HG03342 (cell line): Measurements from ENCODE around the gene KCNK5.

Experiments used
- ATAC-seq: cut with Tn5 transposase; IDR thresholded peaks from one replicate; pipeline ENCODE4 v1.9.1; 2021; ENCODE audit warnings: mild to moderate bottlenecking, moderate library complexity; ENCODE audit not compliant: unreplicated experiment

The KCNK5 gene

DNA sequence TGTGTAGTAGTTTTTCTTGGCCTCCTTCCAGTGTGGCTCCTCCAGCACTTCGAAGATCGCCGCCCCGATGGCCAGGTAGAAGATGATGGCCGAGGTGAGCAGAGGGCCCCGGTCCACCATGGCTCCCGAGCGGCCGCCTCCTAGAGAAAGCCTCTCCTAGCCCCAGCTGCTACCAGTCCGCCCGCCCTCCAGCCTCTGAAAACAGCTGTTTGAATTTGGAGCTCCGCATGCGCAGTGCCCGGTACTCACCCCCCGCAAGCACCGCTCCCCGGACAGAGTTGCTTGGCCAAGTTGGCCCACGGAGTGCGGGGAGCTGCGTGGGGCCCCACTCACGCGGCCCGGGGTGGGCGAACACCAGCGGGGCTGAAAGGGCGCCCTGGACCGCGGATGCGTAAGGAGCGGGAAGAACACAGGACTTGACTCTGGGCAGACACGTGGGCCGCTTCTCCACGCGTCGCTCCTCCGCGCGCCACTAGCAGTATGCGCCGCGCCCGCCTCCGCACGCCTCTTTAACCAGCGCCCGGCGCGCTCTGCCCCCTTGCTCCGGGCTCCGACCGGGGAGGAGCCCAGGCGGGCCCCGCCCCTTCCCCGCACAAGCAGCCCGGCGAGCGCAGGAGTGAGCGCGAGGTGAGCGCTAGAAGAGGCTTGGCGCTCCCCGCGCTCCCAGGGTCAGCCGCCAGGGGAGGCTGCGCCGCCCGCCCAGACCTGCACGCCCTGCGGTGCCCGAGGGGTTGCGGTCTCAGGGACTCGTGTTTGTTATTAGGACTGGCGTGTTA lies at the start of gene KCNK5:
KCNK5 (minus strand) TSS at position 484 of the 776 bp plus-strand sequence; CDS start at position 120, 364 bp downstream.
- ATAC-seq: peak; percentile 85

DNA sequence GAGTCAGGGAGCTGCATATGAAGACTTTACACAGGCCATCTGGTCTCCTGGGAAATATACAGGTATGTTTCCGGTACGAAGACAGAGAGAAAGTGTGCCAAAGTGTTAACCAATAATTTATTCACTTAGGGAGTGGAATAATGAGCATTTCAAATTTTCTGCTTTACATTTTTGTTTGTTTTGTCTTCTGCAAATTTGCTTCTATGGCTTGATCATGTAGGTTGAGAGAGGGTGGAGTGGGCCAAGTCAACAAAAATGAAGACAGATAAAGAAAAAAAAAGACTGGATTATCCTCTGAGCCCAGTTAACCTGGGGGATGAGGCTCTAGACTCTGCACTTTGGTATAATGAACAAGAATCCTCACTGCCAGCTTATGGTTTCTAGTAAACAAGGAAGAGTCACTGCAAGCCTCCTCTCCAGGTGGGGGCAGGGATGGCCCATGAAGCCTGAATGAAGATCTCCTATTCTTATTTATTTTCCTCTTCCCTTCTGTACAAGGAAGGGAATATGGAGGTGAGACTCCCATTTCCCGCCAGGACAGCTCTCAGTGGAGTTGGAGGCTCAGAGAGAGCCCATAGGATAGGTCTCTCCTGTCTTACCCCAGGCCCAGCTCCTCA lies 47.2 kb upstream of the KCNK5 start:
- ATAC-seq: no peak

- no peak for ATAC-seq
Observed at GRCh38 chr6:39274903-39275302, 45.6 kb upstream of the KCNK5 start.

DNA sequence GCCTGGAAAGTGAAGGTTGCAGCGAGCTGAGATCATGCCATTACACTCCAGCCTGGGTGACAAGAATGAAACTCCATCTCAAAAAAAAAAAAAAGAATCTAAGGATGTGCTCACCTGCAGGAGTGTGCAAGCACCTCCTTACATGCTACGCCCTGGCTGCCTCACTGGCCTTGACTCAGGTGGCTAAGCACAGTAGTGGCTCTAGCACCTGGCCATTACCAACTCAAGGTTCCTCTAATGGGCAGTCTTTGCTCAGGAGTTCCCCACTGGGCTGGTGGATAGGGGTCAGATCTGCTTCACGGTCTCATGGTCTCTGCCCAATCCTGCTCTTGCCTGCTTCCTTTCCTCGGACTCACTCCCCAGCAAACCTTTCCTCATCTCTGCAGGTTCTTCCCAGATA lies 45.2 kb upstream of the KCNK5 start:
- ATAC-seq: no peak

DNA sequence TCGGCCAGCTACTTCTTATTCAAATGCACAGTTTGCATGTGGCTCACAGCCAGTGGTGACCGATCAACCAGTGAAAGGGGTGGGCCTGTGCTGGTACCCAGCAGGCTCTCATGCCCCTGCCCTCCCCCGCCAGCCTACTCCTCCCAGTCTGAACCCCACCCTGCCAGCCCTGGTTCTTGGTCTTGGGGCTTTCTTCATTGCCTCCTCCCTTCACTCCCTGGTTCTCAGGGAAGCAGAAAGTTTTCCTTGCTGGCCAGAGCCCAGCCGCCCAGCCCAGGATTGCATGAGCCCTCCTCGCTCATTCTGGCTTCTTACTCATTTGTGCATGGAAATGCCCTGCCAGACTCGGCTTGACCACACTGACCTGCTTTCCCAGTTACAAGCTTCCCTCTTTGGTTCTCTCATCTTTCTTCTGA lies 44.1 kb upstream of the KCNK5 start:
- ATAC-seq: no peak

DNA sequence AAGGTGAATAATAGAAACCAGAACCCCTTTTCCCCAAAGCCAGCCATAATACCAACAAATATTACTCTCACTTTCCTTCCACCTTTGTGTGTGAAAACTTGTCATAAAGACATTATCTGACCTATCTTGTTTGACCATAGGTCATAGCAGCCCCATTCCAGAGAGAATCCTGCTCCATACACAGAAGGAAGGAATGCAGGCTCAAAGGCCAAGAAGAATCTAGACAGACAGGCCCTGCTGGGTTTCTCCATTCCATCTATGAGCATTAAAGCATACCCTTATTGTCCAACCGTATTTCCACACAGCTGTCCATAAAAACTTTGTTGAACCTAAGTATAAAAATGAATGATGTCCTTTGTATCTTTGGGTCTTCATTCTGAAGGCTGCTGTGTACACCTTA lies 40.7 kb upstream of the KCNK5 start:
- no peak for ATAC-seq

GRCh38 chr6:39268721-39269120 lies 39.4 kb upstream of the KCNK5 start:
- ATAC-seq: no peak

DNA sequence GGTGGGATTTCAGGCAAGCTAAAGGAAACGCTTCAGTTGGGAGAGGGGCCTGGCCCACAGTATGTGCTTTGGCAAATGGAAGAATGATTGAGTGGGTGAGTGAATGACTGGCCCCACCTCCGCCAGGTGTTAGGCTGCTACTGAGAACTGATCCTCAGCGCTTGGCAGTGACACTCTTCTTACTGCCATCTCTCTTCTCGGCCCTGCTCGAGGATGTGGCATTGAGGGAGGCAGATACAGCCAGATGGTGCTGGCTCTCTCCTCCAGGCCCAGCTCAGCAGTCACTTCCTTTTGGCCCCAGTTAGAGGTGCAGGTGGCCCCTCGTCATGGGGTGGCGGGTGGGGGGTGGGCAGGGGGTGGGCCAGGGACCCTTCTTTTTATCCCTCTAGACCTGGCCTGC lies 38.9 kb upstream of the KCNK5 start:
- ATAC-seq: no peak

GRCh38 chr6:39266782-39267355 lies 37.6 kb upstream of the KCNK5 start:
- ATAC-seq: no peak

DNA sequence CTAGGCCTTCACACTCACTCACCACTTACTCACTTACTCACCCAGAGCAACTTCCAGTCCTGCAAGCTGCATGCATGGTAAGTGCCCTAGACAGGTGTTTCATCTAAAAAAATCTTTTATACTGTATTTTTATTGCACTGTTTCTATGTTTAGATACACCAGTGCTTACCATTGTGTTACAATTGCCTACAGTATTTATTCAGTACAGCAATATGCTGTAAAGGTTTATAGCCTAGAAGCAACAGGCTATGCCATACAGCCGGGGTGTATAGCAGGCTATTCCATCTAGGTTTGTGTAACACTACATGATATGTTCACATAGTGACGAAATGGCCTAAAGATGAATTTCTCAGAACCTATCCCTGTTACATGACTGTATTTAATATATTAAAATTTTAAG lies 37.1 kb upstream of the KCNK5 start:
- no peak for ATAC-seq

- no peak for ATAC-seq
Observed at GRCh38 chr6:39263303-39264037, 34.2 kb upstream of the KCNK5 start.

GRCh38 chr6:39261751-39262150 lies 32.5 kb upstream of the KCNK5 start:
- no peak for ATAC-seq

DNA sequence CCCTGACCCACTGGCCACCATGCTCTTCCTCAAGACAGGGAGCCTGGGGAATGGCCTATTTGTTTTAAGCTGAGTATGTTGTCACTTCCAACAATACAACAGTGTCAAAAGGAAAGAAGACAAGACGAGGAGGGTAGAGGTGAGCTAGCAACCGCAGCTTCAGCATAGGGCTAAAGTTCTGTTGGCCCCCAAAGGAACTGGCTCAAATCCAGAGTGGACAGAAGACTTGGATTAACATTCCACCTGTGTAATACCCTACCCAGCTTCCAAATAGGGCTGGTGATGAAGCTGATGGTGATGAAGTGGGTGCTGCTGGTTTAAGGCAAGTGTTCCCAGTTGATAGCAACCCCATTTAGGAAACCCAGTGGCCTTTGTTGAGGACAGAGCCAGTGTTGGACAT lies 31.7 kb upstream of the KCNK5 start:
- no peak for ATAC-seq

DNA sequence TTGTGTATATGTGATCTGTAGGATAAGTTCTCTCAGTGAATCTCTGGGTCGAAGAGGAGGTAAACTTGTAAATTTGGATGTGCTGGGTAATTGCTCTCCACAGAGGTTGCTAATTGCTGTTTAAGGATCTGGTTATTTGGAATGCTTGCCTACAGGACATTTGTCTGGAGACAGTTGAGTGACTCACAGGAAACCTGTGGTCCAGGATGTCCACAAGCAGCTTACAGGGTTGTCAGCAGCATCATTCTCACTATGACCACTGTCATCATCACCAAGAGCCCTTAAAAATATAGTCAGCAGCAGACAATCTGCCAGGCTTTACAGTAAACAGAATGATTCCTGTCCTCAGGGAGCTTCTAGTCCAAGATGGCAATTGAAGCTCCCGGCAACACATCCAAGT lies 31.2 kb upstream of the KCNK5 start:
- no peak for ATAC-seq

- ATAC-seq: no peak
Observed at GRCh38 chr6:39256294-39256940, 27.1 kb upstream of the KCNK5 start.

DNA sequence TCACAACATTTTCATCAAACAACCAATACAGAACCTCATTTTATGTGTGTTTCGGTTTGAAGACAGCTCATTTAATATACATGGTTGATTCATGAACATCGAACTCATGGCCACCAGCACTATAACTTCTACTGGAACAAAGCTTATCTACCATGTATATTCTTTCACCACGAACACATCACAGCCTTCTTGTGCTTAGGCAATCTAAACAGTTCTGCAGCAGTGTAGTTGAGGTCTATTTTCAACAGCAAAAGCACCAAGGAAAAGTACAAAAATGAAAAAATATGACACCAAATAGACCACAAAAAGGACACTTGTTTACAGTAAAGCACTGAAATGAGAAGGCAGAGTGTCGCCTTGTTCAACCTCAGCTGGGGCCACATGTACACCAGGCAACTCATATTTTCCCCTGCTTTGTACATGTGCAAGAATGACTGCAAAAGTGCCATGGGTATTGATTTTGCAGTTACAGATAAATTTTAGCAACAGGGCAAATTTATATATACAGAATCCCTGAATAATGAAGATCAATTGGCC lies 25.8 kb upstream of the KCNK5 start:
- ATAC-seq: no peak

GRCh38 chr6:39251406-39251805 lies 22.1 kb upstream of the KCNK5 start:
- no peak for ATAC-seq

GRCh38 chr6:39250507-39250906 lies 21.2 kb upstream of the KCNK5 start:
- no peak for ATAC-seq

- ATAC-seq: no peak
Observed at GRCh38 chr6:39249278-39249677, 20.0 kb upstream of the KCNK5 start.

- ATAC-seq: no peak
Observed at GRCh38 chr6:39247667-39248194, 18.5 kb upstream of the KCNK5 start.

- no peak for ATAC-seq
Observed at GRCh38 chr6:39243809-39244208, 14.5 kb upstream of the KCNK5 start.
